ENCODE results near the gene TENT4B. TPM values are rescaled to one million over a fixed set of nuclear protein-coding genes. Genes with fewer than 3 reads are reported as not detected.

The TENT4B gene
- polyA plus RNA-seq, 1 donor = 5.3 TPM

DNA sequence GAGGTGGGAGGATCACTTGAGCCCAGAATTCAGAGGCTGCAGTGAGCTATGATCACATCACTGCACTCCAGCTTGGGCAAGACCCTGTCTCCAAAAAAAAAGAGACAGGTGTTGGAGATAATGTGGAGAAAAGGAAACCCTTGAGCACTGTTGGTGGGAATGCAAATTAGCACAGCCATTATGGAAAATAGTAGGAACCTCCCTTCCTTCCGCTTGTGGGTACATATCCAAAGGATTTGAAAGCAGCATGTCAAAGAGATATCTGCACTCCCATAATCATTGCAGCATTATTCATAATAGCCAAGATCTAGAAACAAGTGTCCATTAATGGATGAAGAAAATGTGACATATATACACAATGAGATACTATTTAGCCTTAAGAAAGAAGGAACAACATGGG lies 103.5 kb downstream of the TENT4B start:
- DNase-seq (ENCODE audit: low read depth) = no peak

DNA sequence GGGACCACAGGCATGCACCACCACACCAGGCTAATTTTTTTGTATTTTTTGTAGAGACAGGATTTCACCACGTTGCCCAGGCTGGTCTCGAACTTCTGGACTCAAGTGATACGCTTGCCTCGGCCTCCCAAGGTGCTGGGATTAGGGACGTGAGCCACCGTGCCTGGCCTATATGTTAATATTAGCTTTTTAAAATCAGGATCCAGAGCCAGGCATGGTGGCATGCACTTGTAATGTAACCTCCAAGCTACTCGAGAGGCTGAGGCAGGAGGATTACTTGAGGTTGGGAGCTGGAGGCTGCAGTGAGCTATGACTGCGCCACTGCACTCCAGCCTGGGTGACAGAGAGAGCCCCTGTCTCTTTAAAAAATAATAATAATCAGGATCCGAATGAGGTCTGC lies 104.8 kb downstream of the TENT4B start:
- no peak for DNase-seq (ENCODE audit: low read depth)

DNA sequence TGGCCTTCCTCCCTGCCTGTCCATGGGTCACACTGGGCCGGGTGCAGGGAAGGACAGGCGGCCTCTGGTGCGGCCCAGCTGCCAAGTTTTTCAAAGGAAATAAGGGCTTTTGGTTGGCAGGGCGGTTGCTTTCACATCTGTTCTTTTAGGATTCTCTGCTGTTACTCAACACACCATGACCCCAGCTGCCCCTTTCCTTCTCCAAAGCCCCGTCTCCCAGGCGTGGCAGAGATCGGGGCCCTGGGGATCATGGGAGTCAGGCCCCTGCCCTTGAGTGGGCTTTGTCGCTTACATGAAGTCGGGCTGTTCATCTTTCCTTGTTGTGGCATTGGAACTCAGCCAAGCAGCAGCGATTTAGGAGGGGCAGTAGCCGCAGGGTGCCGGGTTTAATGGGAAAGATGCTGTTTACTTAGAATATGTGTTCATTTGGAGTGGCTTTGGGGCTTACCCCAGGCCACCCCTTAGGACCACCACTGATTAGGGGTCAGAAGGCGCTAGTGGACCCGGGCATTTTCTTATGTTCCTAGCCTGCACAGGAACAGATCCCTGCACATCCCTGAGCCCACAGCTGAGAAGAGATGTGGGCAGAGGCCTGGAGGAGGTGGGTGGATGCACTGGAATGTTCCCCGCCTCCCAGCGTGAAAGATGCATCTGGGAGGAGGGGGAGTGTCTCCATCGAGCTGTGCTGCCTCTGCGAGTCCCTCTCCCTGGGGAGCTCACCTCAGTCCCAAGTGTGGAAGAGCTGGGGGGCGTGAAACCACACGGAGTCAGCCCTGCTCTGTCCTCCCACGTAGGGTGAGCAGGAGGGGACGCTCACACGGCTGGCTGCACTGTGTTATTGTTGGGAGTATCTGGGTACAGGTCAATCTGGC lies 106.5 kb downstream of the TENT4B start:
- DNase-seq (ENCODE audit: low read depth) = no peak

DNA sequence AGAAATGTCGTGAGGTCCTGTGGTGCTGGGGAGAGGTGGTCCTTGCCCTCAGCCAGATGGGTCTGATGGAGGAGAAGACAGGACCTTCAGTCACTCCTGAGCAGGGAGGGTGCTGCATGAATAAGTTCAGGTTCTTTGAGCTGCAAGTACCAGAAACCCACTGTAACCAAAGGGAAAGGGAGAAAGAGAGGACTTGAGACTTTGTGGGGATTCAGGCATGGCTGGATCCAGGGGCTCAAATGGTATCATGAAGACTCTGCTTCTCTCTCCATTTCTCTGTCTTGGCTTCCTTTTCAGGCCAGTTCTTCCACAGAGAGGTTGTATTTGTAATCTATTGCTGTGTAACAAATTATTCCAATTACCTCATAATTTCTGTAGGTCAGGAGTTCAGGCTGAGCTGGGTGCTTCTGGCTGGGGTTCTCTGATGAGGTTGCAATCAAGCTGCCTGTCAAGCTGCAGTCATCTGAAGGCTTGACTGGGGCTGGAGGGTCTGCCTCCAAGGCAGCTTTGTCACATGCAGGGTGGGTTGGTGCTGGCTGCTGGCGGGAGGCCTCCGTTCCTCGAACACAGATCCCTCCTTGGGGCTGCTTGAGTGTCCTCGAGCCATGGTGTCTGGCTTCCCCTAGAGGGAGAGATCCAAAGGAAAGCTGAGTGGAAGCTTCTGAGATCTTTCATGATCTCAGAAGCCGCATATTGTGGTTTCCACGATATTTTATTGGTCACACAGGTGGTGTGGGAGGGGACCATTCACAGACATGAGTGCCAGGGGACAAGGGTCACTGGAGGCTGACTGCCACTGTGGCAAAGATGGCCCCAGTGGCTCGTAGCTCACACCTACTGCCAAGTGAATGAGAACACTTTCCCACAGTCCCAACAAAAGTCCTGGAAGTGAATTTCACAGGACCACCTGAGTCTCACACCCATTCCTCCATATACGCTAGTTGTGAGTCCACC lies 107.4 kb downstream of the TENT4B start:
- no peak for DNase-seq (ENCODE audit: low read depth)

DNA sequence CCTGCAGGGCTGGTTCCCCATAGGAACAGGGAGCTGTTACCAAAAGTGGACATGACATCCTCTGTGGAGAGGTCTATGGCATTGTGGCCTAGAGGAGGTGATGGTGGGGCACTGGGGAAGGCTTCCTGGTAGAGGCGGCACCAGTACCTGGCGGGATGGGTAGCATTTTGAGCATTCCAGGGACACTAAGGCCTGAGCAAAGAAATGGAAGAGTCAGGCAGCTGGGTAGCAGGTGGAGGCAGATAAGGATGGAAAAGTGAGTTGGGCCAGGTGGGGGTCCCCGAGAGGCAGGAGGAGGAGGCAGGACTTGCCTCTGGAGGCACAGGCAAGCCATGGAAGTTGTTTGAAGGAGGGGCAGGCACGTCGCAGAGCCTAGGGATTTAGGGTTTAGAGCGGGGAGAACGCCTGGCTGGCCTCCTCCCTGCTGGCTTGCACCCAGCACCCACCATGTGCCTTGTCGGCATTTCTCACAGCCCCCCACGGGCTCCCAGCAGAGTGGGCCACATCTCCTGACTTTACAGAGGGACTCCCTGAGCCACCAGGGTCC lies 108.1 kb downstream of the TENT4B start:
- no peak for DNase-seq (ENCODE audit: low read depth)

DNA sequence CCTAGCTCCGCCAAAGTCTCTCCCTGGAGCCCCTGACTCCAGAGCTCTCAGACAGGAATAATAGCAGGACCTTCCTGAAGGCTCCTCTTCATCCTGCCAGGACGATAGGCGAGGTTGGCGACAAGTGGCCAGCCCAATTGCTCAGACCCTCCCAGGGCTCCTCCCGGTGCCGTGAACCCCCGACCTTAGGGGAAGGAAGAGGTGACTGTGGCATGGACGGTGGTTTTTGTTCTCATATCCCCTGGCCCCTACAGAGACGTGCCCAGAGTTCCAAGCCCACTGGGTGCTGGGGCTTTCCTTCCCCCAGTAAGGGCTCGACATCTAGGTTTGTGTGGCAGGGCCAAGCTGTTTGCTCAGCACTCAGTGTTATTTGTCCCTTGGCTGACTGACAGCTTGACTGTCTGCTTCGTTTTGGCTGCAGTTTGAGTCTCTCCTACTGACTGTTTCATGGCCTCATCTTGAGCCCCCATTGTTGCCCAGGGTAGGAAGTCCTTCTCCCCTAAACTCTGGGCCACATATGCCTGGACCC lies 108.7 kb downstream of the TENT4B start:
- DNase-seq (ENCODE audit: low read depth) = no peak

DNA sequence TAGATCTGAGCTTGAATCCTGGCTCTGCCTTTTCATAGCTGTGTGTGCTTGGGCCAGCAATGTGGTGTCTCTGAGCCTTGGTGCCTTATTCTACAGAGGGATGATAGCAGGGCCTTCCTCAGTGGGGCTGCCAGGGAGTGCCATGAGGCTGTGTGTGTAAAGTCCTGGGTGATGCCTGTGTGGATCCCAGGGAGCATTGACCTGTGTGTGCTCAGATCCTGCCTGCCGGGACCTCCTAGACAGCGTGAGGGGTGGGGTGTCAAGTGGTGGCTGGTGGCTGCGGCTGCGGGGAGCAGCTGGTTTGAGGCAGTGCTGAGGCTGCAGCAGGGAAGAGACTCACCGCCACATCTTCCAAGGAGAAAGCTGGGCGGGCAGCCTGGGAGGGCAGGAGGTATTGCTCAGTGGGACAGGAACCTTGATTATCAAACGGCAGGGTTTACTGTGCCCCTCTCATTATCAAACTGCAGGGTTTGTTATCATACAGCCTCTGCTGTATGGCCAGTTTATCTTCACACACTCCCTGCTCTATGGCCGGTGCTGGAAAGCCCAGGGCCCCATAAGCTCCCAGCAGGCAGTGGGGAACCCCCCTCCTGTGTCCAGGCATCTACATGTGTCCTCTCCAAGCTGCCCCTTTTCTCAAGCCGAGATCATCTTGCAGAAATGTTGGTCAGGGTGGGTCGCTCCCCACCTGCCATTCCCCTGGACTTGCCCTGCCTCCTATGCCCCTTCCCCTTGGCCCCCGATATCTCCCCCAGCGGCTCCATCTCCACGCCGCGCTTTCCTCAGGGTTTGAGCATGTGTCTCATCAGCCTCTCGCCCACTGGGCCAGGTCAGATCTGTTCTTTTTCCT lies 110.2 kb downstream of the TENT4B start:
- no peak for DNase-seq (ENCODE audit: low read depth)

DNA sequence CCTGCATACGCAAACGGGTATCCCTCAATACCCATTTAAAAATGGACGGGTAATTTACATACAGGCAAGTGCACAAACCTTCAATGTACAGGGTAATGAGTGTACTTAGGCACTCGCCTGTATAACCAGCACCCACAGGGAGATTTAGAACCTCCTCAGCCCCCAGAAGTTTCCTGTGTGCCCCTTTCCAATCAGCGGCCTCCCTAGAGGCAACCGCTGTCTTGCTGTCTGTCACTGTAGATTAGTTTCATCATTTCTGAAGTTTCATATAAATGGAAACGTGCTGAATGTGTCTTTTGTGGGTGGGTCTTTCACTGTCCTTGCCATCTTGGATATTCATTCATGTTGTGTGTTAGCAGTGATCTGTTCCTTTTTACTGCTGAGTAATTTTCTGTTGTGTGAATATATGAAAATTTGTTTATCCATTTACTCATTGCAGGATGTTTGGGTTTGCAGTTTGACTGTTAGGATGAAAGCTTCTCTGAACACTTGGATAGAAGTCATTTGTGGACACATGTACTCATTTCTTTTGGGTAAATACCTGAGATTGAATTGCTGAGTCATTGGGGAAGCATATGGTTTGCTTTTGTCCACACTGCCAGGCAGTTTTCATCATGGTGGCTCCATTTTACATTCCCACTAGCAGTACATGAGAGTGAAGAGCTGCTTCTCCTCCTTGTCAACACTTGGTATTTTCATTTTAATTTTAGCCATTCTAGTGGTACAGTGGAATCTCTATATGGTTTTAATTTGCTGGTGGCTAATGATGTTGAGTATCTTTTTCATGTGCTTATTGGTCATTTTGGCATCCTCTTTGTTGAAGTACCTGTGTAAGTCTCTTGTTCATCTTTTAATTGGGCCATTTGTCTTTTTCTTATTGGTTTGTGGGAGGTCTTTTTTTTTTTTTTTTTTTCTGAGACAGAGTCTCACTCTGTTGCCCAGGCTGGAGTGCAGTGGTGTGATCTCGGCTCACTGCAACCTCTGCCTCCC lies 111.1 kb downstream of the TENT4B start:
- DNase-seq (ENCODE audit: low read depth) = no peak

DNA sequence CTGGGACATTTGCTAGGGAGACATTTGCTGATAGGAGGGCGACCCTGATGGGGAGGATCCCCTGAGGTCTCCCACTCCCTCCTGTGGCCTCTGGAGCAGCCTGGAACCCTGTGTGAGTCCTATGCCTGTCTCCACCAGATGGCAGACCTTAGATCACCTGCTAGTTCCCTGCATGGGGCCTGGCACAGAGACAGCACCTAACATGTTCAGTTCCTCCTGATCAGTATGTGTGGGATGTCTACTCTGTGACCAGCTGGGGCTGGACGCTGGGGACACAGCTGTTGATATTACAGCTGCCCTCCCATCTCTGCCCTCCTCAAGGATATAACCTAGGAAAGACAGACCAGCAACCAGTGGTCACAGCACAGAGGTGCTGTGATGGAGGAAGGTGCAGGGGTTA lies 112.2 kb downstream of the TENT4B start:
- no peak for DNase-seq (ENCODE audit: low read depth)

DNA sequence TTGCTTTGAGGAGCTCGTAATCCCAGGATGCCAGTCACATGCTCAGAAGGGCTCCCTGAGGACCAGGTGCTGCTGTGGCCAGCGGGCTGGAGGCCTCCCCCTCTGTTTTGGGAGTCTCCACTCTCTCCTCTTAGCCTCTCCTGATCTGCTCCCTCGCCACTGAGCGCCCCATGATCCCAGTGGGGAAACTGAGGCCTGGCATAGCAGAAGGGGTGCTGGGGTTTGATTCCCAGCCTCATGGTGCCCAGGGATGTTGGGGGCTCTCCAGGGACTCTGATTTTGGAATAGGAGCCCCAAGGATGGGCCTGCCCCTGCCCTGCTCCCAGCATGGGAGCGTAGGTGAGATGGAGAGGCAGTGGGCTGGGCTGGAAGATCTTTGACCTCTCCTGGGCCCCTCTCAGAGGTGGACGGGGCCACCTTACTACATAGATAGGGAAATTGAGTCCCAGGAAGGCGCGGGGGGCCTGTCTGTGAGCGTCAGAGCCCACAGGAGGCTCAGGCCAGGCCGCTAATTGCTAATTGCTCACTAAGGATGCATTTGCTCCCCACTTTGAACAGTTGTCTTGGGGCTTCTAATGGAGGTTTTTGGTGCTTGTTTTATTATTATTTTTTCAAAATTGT lies 112.7 kb downstream of the TENT4B start:
- DNase-seq (ENCODE audit: low read depth) = no peak

DNA sequence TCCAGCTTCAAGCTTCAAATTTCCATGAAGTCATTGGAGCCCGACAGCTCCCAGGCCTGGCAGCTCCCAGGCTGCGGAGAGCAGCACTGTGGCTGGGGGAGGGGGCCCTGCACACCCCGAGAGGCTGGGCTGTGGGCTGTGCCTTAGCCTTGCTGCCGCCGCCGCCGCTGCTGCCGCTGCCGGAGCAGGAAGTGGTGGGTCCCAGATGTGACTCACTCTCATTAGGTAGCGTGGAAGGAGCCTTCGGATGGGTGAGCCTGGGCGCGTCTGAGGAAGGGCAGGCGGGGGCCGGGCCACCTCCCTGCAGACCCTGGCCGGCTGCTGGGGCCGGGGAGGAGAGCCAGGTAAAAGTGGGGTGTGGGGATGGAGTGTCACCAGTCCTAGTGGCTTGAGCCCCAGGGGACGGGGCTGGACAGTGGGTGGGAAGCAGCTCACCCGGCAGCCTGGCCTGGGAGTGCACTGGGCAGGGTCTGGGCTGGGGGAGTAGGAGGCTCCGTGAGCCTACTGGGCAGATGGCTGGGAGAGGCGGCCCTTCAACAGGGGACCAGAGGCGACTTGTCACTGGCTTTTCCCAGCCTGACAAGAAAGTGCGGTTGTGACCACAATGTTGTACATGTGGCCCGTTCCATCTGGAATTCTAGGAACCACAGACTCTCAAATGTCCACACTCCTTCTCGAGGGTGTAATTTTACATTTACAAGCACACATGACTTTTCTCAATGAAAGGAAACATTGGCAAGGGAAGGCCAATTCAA lies 113.4 kb downstream of the TENT4B start, which contains the start of gene ADCY7:
ADCY7 (plus strand) TSS at position 215 of the 755 bp plus-strand sequence. CDS start 21,629 bp downstream, outside the sequence.
- no peak for DNase-seq (ENCODE audit: low read depth)

DNA sequence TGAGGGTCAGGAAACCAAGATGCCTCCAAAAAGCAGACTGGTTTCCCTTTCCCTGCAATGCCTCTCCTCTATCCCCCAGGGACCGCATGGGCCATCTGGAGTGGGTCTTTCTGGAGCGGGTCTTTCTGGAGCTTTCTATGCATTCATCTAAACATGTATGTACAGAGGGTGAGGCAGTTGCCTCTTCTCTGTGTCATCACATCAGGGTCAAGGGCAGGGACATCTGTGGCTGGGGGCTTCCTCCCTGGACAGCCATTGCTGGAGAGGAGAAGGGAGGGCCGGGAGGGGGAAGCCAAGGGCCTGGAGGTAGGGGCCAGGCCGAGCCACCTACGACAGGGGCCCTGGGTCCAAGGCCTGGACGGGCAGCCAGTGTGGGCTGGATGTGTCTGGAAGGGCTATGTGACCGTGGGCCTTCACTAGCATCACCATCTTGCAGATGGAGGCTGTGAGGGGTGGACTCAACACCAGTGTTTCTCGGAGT lies 114.1 kb downstream of the TENT4B start:
- no peak for DNase-seq (ENCODE audit: low read depth)

DNA sequence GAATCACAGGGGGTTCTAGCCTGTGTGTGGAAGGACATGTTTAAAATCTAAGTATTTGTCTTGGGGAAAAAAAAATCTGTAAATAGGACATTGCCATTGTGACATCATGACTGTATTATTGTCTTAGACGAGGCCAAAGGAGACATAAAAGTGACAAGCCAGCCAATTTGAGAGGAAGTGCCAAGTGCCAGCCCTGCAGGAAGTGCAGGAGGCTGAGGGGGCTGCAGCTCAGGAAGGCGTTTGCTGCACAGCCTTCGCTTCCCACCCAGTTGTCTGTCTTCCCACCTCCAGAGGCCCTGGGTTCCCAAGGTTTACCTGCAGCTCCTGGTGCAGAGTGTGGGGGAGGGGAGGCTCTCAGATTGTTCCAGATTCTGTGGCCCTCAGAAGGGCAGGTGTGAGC lies 114.5 kb downstream of the TENT4B start:
- DNase-seq (ENCODE audit: low read depth) = no peak

DNA sequence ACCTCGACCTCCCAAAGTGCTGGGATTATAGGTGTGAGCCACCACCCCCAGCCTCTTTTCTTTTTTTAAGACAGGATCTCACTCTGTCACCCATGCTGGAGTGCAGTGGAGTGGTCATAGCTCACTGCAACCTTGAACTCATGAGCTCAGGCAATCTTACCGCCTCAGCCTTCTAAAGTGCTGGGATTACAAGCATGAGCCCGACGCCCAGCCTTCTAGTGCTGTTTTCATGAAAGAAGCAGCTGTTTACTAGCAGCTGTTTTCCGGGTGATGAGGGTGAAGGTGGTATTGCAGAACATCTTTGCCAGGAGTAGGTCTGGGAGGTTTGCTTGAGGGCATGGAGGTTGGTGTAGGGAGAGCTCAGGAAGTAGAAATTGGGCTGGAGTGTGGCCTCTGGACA lies 115.2 kb downstream of the TENT4B start:
- no peak for DNase-seq (ENCODE audit: low read depth)

DNA sequence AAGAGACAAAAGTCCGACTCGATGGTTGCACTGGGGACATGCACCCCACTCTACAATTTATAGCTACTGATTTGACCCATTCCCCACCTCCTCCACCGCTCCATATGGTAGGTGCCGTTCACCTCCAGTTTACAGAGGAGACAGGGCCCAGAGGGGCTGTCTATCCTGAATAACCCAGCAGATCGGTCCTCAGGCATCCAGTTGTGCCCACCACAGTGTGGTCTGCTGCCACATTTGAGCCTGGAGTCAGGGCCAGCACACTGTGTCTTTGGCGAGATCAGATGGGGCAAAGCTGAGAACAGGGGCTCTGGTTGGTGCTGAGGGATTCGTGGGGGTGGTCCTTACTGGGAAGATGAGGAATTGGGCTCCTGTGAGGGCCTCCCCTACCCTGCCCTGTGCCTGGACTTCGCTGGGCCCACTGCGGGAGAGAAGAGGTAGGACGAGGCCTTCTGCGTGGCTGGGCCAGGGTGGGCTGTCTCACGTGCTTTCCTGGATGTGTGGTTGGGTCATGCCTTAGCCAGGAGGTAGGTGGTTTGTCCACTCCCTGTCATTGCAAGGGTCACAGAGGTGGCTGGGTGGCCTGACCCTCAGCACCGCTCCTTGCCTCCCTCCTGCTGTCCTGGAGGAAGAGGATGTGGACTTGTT lies 116.1 kb downstream of the TENT4B start:
- no peak for DNase-seq (ENCODE audit: low read depth)

DNA sequence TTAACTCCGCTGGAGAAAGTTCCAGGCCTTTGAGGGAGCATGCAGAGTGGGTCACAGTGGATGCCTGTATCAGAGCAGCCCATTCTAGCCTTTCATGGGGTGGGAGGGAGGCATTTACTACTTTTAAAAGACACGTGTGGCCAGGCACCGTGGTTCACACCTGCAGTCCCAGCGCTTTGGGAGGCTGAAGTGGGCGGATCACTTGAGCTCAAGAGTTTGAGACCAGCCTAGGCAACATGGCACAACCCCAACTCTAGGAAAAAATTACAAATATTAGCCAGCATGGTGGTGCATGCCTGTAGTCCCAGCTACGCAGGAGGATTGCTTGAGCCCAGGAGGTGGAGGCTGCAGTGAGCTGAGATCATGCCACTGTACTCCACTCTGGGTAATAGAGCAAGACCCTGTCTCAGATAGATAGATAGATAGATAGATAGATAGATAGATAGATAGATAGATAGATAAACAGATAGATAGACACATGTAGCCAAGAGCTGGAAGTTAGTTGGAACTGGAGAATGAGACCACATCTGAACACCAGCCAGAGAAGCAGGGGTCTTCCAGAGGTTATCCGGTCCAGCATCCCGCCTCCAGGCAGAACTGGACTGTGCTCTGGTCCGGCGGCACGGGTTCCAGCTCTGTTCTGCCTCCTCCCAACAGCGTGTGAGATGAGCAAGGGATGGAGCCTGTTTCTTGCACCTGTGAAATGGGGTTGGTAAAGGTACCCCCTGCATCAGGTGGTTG lies 116.8 kb downstream of the TENT4B start:
- DNase-seq (ENCODE audit: low read depth) = no peak

DNA sequence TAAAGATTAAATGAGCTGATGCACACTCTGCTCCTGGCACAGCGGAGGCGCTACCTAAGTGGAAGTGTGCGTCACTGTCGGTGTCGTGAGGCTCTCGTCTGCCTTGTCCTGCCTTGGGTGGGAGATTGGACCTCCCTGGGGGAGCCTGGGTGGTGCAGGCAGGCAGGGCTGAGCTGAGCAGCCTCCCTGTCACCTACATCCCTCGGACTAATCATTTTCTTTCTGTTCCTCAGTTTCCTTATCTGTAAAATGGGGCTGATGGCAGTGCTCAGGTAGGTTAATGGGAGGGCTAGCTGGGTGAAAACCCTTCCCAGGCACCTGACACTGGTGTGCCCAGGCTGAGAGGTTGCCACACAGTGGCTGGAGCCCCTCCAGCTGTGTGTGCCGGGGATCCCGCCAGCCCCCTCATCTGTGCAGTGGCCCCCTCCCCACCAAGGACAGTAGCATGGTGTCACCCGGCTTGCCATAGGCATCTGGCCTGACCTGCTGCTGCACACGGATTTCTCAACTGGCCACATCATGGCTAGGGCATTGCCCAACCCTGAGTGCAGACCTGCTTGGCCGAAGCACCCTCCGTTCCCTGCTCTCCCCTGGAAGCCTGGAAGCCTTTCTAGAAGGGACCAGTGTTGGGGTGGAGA lies 117.5 kb downstream of the TENT4B start:
- no peak for DNase-seq (ENCODE audit: low read depth)
